ENCODE measurements around the gene BMP7. TPM values are rescaled to one million over a fixed set of nuclear protein-coding genes. Genes with fewer than 3 reads are reported as not detected.
A peak's percentile ranks its signal among the peaks of the same experiment; 100 is the strongest.

BMP7 gene
- total RNA-seq, 1 donor from 2014 or later: not detected

DNA sequence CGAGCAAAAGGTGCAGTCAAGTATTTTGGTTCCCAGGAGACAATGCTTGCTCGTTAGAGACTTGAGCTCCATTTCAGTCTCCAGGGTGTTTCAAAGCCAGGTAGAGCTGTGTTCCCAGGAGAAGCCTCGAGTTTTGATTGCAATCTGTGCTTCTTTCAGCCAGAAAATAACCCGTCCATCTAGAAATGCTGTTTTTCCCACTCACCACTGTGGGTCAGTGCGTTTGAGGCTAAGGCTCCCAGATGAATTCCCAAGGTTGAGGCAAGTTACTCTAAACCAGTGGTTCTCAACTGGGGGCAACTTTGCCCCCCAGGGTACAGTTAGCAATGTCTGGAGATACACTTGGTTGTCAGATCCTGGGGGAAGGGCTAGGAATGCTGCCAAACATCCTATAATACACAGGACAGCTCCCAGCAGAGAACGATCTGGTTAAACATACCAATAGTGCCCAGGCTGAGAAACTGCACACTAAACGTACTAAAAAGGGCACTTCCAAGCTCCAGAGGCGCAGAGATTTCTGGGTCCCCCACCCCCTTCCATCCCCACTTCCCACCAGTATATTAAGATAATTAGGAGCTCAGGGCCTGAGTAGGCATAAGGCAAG lies 13.8 kb downstream of the BMP7 start:
- FAIRE-seq (peak; percentile 52), DNase-seq (ENCODE audit: low read depth) (no peak)
- H3K36me3 ChIP-seq (ENCODE audit: control insufficient read depth, insufficient read depth, low read length): no peaks in the 10 kb centered on the region
- no peaks in the 10 kb centered on the region for H3K27me3 ChIP-seq (ENCODE audit: control insufficient read depth, insufficient read depth, low read length)
- H3K4me3 ChIP-seq (ENCODE audit: low read depth, low read length): no peak overlapping the region
- TF ChIP-seq, protein P1, sequence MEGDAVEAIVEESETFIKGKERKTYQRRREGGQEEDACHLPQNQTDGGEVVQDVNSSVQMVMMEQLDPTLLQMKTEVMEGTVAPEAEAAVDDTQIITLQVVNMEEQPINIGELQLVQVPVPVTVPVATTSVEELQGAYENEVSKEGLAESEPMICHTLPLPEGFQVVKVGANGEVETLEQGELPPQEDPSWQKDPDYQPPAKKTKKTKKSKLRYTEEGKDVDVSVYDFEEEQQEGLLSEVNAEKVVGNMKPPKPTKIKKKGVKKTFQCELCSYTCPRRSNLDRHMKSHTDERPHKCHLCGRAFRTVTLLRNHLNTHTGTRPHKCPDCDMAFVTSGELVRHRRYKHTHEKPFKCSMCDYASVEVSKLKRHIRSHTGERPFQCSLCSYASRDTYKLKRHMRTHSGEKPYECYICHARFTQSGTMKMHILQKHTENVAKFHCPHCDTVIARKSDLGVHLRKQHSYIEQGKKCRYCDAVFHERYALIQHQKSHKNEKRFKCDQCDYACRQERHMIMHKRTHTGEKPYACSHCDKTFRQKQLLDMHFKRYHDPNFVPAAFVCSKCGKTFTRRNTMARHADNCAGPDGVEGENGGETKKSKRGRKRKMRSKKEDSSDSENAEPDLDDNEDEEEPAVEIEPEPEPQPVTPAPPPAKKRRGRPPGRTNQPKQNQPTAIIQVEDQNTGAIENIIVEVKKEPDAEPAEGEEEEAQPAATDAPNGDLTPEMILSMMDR (IDR thresholded peaks at IDR 0.05; ENCODE audit: insufficient read depth, low read length, severe bottlenecking): no peak

DNA sequence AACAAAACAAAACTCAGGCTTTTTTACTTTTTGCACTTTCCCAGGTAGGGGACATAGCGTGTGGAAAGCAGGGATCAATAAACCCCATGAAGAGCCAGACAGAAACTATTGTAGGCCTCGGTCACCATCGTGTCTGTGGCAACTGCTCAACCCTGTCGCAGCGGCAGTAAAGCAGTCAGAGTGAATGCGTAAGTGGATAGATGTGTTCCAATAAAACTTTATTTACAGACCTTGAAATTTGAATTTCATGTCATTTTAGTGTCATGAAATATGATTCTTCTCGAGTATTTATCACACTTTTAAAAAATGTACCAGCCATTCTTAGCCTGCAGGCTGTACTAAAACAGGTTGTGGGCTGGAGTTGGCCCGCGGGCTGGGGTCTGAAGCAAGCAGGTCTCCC lies 14.5 kb downstream of the BMP7 start:
- Histone ChIP-seq H3K27me3 (ENCODE audit: control insufficient read depth, insufficient read depth, low read length) (no peaks in the 10 kb centered on the region), H3K36me3 (ENCODE audit: control insufficient read depth, insufficient read depth, low read length) (no peaks in the 10 kb centered on the region), H3K4me3 (ENCODE audit: low read depth, low read length) (no peak overlapping the region)
- DNase-seq (ENCODE audit: low read depth) (no peak), FAIRE-seq (no peak)
- TF ChIP-seq, protein P1 (IDR thresholded peaks at IDR 0.05; ENCODE audit: insufficient read depth, low read length, severe bottlenecking): no peak

DNA sequence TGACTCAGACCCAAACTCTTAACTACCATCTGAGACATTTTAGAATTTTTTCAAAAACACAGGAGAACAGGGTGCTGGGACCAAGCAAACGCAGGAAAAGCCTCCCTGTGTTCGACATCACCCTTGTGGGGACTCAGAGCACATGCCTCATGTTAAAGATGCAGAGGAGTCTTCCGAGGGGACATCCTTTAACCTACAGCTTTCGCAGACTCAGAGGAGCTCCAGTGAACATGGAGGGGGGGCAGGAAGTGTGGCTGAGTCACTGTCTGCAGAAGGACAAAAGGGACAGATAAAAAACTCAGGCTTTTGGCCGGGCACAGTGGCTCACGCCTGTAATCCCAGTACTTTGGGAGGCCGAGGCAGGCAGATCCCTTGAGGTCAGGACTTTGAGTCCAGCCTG lies 15.1 kb downstream of the BMP7 start:
- TF ChIP-seq, protein P1 (IDR thresholded peaks at IDR 0.05; ENCODE audit: insufficient read depth, low read length, severe bottlenecking): no peak
- no peaks in the 10 kb centered on the region for H3K36me3 ChIP-seq (ENCODE audit: control insufficient read depth, insufficient read depth, low read length)
- FAIRE-seq: no peak
- DNase-seq (ENCODE audit: low read depth): no peak
- H3K4me3 ChIP-seq (ENCODE audit: low read depth, low read length): no peak overlapping the region
- no peaks in the 10 kb centered on the region for H3K27me3 ChIP-seq (ENCODE audit: control insufficient read depth, insufficient read depth, low read length)

DNA sequence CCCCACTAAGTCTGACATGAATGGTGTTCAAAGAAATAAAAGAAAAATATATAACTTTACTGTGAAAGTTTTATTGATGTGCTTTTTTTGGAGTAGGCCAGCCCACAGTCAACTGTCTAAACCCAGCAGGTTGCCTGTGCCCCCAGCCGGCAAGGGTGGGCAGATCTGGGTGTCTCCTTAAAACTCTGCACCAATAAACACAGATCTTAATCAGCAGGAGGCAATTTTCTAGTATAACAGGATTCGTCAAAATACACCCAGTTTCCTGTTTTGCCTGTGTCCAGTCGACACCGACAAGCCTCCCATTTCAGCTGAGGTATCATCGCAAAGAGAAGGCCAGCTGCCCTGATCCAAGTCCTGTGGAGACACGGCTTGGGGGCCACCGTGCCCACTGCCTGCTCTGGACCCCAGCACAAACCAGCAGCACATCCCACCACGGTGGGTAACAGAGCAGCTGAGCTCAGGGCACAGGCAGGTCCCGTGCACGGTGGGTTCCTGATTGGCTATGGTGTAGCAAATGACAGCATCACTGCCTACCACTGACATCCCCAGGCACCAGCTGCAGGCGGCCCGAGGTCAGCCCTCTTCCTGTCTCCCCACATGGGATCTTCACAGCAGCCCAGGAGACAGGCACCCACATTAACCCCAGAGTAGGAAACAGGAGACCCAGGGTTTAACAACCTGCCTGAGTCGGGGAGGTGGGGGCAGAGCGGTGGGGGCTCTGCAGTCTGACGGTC lies 15.7 kb downstream of the BMP7 start:
- Histone ChIP-seq H3K27me3 (ENCODE audit: control insufficient read depth, insufficient read depth, low read length) (no peaks in the 10 kb centered on the region), H3K36me3 (ENCODE audit: control insufficient read depth, insufficient read depth, low read length) (no peaks in the 10 kb centered on the region), H3K4me3 (ENCODE audit: low read depth, low read length) (no peak overlapping the region)
- no peak for FAIRE-seq
- DNase-seq (ENCODE audit: low read depth): no peak
- TF ChIP-seq, protein P1 (IDR thresholded peaks at IDR 0.05; ENCODE audit: insufficient read depth, low read length, severe bottlenecking): no peak

DNA sequence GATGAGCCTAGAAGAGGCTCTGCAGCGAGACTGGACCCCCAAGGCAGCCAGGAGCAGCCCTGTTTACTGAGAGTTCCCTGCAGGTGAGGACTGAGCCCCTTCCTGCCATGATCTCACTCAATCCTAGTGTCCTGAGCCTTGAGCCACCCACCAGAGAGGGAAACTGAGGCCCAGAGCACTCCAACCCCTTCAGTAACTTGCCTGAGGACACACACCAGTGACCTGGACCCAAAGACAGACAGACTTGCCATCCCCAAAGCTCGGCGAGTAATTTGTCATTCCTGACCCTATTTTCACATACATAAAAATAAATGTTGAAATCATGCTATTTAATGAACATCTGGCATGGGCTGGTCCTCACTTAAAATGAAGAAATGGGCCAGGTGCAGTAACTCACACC lies 16.7 kb downstream of the BMP7 start:
- TF ChIP-seq, protein P1 (IDR thresholded peaks at IDR 0.05; ENCODE audit: insufficient read depth, low read length, severe bottlenecking): no peak
- no peak overlapping the region for H3K4me3 ChIP-seq (ENCODE audit: low read depth, low read length)
- FAIRE-seq (no peak), DNase-seq (ENCODE audit: low read depth) (no peak)
- no peaks in the 10 kb centered on the region for H3K27me3 ChIP-seq (ENCODE audit: control insufficient read depth, insufficient read depth, low read length)
- no peaks in the 10 kb centered on the region for H3K36me3 ChIP-seq (ENCODE audit: control insufficient read depth, insufficient read depth, low read length)

Data from bronchial epithelial cell (primary cell).